Mesenteric fat pad (tissue), 1 donor: Measurements from ENCODE around the gene MRPS2. TPM values are rescaled to one million over a fixed set of nuclear protein-coding genes. Genes with fewer than 3 reads are reported as not detected.
"Not testable (repeated sequence)": the region's sequence is repeated elsewhere in the genome, so short reads cannot be mapped to it uniquely, and the experiment has no call there.

ENCODE experiments used
- DNase-seq: peaks from one replicate; pipeline ENCODE4 v3.0.0-alpha.2; 2020; ENCODE audit warnings: low spot score
- total RNA-seq: library from RNA; stranded (reverse); fragmentation: NEBNext Ultra II Directional; extraction: Animal tissue kit (Norgen Biotek cat#: 25700); gene quantifications from one replicate; pipeline ENCODE4 v1.2.1, GENCODE V29; 2021
- donor health status: DM: yes; HTN: yes; CAD: no.

The MRPS2 gene
- total RNA-seq, 1 donor from 2014 or later = 25.9 TPM

GRCh38 chr9:135526730-135527571 is 26.5 kb downstream of the MRPS2 start:
- DNase-seq = peak; percentile 80

GRCh38 chr9:135528842-135529435 is 28.5 kb downstream of the MRPS2 start:
- peak; percentile 47 for DNase-seq

DNA sequence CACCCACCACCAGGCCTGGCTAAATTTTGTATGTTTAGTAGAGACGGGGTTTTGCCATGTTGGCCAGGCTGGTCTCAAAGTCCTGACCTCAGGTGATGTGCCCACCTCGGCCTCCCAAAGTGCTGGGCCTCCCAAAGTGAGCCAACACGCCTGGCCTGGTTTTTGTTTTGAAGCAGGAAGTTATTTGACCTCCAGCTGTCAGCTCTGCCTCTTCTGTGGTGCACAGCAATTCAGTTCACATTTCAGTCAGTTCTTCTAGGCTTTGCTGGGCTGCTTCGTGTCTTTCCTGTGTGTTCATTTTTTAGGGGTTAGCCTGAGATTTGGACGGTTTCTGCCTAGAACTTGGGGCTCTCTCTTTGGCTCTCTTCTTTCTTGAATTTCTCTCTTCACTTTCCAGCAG is 29.7 kb downstream of the MRPS2 start:
- peak; percentile 43 for DNase-seq

- DNase-seq = peak; percentile 62
These were observed 30.6 kb downstream of the MRPS2 start for GRCh38 chr9:135531096-135531495.

- no peak for DNase-seq
These were observed 32.6 kb downstream of the MRPS2 start for GRCh38 chr9:135533113-135533512.

DNA sequence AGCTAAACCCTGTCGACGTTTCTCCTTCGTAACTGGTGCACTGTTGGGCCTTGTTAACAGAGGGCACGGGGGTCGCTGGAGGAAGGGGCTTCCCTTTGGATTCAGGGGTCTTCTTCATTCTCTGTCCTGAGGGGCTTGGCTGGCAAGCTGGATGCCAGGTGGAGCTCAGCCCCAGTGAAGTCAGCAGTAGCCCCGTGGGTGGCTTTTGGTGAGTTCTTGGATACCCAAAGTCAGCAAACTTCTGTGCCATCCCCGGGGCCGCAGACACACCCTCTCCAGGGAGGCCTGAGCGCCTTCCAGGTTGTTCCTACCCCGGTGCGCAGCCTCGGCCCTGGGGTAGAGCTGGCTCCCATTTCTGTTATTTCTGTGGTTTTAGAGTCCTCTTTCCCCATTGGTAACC is 33.2 kb downstream of the MRPS2 start:
- peak; percentile 76 for DNase-seq

DNA sequence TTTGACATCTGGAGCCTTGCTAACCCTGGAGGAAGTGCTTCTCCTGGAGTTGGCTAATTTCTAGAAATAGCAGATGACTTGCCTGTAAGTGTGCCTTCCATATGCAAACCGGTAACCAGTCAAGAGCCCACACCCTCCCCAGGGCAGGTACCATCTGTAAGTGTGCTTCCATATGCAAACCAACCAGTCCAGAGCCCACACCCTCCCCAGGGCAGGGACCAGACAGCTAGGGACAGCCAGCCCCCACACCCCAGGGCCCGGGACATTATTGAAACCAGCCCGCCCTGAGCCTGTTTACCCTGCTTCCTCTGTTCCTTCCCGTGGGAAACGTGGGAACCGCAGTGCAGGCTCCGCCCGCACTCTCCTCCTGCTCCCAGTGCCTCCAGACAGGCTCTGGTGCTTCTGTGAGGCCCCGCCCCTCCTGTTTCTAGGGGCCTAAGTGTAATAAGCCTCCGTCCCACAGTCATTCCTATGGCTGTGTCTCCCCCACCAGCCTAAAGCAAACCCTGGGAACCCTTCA is 33.8 kb downstream of the MRPS2 start:
- peak; percentile 64 for DNase-seq

DNA sequence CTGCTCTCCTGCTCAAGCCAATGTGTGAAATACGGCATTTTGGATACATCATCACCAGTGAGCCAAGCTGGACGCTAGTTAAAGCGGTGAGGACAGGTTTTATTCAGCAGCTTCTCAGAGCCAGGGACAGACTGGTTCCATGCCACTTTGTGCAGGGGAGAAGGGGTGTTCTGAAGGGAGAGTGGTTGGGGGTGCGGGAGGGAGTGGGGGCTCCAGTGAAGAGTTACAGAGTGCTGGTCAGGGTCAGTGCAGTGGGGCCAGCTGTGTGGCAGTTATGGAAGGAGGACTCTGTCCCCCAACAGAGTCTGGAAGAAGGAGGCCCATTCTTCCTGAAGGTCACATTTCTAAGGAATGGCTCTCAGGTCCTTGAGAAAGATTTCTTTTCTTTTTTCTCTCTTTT is 34.3 kb downstream of the MRPS2 start:
- not testable (repeated sequence) for DNase-seq

DNA sequence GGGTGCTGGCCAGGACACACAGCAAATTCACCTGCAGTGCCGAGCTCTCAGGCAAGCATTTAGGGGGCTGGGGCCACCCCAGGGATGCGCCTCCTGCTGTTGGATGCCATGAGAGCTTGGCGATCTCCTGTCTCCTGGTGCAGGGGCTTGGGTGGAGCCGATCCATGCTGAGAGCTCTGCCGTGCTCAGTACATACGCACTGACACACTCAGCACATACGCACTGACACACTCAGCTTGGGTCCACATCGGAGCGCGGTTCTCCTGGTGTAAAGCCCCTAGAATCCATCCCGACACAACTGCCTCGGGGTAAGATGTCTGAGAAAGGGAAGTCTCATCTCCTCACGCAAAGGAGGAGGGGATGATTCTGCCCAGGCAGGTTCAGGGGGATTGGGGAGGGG is 35.1 kb downstream of the MRPS2 start:
- peak; percentile 68 for DNase-seq

DNA sequence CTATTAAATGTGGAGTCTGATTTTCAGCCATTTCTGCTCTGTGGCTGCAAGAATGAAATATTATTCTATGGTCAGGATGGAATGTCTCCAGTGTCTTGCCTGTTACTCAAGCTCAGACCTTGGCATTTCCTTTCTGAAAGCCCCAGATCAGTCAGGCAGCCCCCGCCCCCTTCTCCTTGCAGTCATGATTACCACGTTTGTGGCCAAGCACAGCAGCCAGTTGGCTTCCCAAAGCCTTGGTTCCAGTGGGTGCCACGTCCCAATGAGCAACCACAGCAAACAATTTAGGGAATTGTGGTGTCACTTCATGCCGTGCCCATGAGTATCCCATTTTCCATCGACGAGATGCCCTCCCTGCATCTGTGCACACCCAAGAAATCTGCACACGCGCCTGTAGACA is 35.7 kb downstream of the MRPS2 start:
- peak; percentile 51 for DNase-seq

GRCh38 chr9:135543262-135543894 is 42.9 kb downstream of the MRPS2 start:
- DNase-seq = peak; percentile 26

GRCh38 chr9:135544981-135545635 is 44.6 kb downstream of the MRPS2 start:
- DNase-seq = peak; percentile 84

- peak; percentile 79 for DNase-seq
These were observed 45.2 kb downstream of the MRPS2 start, which contains the start of gene OBP2A for GRCh38 chr9:135545646-135546176. OBP2A (plus strand) TSS chr9:135546126; CDS start chr9:135546181, 55 bp downstream.

GRCh38 chr9:135546792-135547617 is 46.5 kb downstream of the MRPS2 start:
- peak; percentile 68 for DNase-seq

GRCh38 chr9:135547756-135548736 is 47.6 kb downstream of the MRPS2 start:
- peak; percentile 85 for DNase-seq

DNA sequence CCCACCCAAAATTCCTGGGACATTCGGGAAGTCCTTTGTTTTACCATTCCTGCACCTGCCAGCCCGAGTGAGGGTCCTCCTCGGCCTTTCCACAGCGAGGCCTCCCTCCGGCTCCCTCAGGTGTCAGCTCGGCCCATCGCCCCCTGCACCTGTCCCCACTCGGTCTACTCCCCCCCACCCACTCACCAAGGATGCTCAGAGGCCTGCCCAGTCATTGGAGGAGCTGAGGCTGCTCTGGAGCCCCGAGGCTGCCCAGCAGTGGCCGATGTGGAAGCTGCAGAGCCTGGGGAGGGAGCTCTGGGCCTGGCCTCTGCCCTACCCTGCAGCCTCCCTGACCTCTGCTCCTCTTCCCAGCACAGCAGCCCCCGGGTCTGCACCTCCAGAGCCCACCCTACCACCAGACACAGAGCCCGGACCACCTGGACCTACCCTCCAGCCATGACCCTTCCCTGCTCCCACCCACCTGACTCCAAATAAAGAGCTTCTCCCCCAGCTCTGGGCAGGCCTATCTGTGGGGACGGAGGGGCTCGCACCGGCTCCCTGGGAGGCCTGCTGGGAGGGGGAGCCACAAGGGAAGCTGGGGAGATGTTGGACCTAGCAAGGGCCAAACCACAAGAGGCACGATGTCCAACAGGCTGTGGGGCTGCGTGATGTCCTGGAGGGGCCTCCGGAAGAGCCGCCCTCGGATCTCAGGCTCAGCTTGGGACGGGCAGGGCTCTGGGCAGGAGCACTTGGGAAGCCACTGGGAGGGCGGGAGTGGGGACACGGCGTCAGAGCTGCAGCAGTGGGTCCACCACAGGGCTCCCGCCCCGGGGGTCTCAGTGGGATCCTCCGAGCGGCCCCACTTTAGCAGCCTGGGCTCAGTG is 49.2 kb downstream of the MRPS2 start:
- DNase-seq = peak; percentile 82

- DNase-seq = peak; percentile 87
These were observed 49.9 kb downstream of the MRPS2 start for GRCh38 chr9:135550344-135550918.

GRCh38 chr9:135551031-135551430 is 50.5 kb downstream of the MRPS2 start:
- DNase-seq = peak; percentile 53
